CD4-positive, alpha-beta T cell treated with Interleukin-15 for 4 hours (primary cell): ENCODE measurements around the gene SSRP1.

Source experiments
- DNase-seq: peaks from one replicate; pipeline ENCODE4 v3.0.0-alpha.2; 2020; ENCODE audit warnings: low spot score

Gene SSRP1

DNA sequence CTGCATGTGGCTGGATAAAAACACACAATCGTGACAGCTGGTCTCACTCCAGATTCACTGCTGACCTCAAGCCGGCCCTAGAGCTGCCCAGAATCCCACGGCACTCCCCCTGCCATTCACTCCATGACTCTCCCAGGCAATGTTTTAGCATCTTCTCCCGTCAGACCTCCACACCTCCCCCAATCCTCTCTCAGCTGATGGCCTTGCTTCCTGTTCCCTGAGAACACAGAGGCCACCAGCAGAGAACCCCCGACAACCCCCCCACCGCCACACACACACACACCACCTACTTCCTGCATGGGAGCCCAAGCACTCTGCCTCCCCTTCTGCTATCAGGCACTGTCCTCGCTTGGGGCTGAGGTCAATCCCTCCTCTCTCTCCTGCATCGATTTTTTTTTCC lies 20.2 kb downstream of the SSRP1 start:
- no peak for DNase-seq

DNA sequence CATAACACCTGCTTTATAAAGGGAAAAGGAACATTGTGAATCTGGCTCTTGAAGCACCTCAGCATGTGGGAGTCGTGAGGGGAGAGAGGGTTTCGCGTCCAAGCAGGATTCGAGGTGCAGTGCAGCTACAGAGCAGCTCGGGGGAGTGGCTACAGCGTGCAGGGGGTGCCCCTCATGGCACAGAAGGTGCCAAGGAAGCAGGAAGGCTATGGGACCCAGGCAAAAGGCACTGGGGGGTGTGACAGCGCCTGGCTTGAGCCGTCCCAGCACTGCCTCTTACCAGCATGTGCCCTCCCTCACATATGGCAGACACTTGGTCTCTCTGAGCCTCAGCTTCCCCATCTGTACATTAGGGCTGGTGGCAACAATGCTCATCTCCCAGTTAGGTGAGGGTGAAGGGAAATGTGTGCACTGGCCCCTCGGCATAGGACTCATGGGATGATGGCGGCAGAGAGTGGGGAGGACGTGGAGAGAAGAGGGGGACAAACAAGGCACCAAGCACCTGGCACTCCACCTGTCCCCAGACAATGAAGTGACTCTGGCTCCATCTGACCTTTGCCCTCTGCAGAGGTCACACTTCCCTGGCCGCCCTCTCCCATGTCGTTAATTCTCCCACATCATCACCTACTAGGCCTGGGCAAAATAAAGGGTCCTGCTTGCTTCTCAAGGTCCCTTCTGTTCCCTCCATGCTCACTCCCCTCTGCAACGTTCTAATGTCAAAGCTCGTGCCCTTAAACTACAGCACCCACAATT lies 21.3 kb downstream of the SSRP1 start:
- DNase-seq, result no peak

DNA sequence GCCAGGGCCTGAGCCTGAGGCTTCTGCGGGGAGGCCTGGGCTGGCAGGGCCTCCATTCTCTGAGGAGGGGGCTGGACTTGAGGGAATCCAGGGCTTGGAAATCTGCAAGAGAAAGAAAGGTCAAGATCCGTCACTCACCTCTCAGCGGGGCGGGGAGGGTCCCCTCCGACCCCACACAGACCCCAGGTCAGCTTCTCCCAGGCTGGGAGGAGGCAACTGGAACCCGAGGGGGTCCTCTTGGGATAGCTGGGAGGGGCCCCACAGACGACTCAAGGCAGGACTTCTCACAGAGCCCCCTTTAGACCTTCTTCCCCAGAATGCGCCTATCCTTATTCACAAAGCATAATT lies 21.9 kb downstream of the SSRP1 start:
- no peak for DNase-seq

DNA sequence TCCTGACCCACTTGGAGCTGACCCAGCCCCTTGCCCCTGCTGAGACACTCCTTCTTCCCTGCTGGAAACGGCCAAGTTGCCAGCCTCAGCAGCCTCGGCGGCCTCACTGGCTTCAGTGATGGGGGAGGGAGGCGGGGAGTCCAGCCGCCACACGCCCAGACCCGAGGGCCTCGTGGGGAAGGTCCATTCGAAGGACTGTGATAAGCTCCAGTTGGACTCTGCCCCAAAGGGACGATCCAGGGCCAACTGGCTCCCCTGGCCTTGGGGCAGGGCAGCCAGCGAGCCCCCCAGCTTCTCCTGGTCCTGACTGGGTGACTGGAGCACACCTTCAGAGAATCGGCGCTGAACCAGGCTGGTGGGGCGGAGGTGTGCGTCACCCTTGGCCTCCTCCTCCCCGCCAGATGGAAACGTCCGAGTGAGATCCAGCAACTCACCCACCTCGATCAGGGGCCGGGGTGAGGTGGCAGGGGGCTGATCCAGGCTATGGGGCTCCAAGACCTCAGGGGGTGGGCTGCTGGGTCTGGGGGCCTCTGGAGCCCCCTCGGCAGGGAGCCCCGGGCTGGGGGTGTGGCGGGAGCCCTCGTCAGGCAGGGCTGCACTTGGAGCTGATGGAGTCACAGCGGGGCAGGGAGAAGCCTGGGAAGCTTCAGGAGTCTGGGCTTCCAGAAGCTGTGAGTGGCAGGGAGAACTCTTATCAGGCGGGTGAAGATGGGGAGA lies 22.5 kb downstream of the SSRP1 start:
- DNase-seq, result no peak

DNA sequence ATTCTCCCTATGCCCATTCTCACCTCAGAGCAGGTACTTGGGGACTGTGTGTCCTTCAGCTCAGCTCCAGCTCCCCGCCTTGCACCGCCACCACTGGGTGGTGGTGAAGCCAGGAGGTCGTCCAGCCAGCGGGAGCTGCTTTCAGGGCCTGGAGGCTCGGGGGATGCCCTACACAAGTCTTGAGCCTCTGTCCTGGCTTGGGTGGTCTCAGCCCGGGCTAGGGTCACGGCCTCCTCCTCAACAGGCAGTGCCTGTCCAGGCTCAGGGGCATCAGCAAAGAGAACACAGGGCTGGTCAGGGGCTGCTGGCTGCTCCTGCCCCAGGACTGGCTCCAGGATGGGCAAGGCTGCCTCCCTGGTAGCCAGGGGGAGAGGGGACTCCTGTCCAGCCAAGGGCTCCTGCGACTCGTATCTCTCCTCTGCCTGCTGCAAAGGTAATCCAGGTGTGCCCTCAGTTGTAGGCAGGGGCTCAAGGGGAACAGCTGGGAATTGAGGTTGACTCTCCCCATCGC lies 23.1 kb downstream of the SSRP1 start:
- DNase-seq, result no peak

DNA sequence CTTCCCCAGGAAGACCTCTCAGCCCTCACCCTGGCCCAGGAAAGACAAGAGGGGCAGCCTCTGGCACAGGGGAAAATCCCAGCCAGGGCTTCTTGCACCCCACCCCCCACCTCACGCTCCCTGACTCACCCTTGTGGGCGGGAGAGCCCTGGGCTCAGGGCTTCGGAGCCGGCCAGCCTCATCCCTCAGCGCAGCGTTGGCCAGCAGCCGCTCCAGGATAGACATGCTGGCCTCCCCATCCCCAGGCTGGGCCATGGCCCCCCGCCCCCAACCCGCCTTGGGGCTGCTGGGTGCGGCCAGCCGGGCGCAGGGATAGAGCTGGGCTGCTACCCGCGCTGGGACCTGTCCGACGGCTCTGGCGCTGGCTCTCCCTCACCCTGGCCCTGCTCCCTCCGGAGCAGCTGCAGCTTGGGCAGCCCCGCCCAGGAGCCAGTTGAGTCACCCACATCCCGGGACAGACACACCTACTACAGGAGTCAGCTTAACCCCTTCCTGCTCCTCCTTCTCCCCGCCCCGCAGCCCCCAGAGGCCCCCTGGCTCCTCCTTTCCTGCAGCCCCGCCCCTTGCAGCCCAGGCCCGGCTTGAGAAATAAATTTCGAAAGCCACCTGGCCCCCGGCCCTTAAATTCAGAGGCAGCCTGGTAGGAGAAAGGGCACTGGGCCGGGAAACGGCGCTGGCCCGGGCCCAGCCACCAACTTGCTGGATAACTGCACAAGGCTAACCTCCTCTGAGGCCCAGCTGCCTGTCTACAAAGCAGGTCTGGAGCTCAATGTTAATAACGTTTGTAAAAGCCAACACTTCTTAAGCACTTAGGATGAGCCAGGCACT lies 24.4 kb downstream of the SSRP1 start:
- DNase-seq, result peak; percentile 50

DNA sequence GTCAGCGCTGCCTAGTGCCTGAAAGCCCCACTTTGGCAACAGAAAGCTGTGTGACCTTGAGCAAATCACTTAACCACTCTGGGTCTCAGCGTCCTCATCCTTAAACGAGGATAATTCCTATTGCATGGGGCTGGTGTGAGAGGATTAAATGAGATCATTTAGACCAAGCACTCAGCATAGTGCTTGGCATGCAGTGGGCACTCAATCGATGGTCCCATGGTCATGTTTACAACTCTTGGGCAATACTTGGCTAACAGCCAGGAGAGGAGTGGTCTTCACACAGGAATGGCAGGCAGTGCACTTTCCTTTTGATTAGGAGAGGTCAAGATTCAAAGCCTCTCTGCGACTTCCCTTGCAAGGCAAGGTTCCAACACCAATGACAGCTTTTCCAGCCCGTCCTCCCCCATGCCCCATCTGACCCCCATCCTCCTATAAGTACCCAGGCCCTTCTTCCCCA lies 25.0 kb downstream of the SSRP1 start:
- no peak for DNase-seq

DNA sequence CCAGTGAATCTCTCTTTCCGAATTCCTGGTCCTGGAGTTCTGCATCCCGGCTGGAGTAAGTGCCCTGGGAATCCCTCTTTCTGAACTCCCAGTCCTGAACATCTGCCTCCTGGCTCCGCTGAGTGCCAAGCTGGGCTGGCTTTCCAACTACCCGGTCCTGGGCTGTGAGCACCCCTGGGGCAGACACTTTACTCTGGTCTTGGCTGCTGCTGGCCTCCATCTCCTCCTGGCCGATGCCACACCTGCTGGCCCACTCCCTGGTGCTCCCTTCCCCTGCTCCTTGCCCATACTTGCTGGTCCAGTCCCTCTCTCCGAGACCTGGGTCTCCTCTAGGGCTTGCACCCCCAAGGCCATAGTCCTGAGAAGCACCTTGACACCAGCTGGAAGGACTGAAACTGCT lies 25.6 kb downstream of the SSRP1 start:
- no peak for DNase-seq

DNA sequence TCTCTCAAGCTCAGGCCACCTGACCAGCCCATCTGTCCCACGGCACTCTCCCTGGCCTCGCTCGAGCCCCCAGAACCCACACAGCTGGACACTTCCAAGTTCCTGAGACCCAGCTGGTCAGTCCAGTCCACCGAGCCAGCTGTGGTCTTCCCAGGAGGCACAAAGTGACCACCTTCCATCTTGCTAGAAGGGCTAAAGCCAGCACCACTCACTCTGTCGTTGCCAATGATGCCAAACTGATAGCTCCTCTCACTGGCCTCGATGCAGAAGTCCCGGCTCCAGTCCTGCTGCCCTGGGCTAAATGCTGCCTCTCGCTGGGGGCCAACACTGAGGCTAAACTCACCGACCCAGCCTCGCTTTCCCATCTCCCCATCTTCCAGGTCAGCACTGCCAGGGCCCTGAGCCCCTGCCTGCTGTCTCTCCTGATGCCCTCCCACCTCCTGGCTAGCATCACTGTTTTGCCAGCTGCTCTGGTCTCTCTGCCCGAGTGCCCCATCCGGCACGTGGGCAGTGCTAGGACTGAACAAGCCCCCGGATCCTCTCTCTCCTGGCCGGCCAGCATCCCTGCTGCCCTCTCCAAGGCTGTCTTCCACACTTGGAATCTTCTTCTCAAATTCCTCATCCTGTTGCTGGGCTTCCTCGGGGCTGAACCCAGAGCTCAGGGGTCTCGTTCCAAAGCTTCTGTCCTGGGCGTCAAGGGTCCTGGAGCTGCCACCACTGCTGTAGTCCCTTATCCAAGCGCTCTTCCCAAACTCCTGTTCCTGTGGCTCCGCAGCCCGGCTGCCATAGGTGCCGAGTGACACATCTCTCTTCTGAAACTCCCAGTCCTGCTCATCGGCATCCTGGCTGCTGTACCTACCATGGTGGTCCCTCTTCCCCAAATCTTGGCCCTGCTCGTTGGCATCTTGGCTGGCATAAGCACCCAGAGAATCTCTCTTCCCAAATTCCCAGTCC lies 26.3 kb downstream of the SSRP1 start:
- no peak for DNase-seq

DNA sequence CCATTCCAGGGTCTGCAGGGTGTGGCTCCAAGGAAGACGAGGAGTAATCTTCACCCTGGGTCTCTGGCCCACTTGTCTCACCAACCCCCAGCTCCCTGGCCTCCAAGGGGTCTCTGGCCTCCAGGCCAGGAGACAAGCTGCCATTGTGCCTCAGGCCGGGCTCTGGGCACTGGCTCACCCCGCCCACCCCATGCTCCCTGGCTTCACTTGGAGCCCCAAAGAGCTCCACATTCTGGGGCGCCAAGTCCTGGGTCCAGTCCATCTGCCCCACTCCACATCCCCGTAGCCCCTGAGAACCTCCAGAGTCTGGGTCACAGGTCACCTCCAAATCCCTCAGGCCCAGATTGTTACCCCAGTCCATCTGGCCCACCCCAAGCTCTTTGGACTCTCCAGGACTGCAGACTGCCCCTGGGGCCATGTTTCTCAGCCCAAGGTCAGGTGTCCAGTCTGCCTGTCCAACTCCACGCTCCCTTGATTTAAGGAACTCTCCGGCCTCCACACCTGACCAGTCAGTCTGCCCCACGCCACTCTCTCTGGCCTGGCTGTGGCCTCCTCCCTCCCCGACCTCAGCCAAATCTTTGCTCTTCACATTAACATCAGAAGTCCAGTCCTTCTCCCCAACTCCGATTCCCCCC lies 27.1 kb downstream of the SSRP1 start:
- DNase-seq, result no peak

DNA sequence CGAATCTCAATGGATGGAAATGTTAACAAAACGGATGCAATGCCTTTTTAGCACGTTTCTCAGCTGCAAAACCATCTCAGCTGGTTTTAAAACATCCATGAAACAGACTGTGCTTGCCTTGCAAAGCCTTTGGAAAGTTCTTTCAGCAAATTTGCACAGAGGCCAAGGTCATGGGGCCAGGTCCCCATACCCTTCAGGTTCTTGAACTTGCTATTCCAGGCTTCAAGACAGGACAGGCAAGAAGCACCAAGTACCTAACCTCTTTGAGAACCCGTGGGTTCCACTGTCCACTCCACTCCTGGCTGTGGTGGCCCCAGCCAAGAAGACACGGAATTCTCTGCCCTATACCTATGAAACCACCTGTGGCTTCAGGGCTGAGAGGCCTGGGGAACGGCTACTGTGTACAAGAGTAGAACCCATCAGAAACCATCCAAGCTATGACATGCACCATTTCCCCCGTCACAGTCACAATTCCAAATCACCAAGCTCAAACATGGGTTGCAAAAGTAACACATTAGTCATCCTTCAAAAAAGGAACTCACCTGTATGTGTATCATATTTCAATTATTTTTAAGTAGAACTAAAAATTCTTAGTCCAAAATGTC lies 27.9 kb downstream of the SSRP1 start:
- no peak for DNase-seq

DNA sequence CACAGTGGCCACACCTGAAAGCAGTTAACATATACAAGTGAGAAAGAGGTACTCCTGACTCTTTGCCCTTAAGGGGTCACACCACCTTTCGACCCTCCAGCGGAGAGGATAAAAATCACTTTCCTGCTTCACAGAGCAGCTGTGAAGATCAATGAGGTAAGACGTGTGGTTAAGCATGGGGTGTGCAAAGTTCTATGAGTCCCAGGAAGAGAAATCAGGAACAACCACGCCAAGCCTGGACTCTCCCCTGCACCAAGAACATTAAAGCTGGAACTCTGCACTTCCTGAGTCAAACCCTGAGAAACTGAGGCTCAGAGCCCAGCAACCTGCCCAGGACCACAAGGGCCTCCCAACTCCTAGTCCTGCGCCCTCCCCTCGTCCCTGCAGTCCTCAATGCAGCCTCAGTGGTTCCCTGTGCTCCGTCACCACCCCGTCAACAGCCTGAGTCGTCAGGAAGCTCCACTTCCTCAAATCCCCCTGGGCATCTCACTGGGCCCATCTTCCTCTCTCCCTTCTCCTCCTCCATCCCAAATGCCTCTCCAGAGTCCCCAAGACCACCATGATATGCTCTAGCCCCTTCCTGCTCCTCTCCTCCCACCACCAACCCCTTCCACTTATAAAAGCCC lies 28.6 kb downstream of the SSRP1 start:
- no peak for DNase-seq

DNA sequence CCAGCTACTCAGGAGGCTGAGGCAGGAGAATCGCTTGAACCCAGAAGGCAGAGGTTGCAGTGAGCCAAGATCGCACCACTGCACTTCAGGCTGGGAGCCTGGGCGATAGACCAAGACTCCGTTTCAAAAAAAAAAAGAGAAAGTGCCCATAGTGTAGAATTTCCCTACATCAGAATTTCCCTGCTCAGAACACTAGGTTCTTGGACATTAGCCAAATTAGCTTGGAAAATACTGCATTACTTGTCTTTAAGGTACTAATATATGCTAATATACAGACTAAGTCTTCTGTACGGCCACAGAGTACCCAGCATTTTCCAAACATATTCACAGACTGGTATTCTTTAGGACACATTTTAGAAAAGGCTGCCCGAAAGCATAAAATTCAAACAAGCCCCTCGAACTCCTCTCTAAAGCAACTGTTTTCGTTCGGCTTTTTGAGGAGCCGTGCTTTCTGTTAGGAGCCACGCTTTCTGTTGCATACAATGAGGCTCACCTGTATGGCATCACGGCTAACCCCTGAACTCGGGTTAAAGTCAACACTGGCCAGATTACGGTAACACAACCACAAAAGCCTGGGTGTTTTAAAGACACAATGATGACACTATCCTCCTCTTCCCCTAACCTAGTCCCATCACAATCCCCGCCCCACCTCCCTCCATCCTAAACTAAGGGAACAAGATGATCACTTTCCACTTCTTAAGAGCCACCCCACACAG lies 29.4 kb downstream of the SSRP1 start:
- DNase-seq, result no peak

DNA sequence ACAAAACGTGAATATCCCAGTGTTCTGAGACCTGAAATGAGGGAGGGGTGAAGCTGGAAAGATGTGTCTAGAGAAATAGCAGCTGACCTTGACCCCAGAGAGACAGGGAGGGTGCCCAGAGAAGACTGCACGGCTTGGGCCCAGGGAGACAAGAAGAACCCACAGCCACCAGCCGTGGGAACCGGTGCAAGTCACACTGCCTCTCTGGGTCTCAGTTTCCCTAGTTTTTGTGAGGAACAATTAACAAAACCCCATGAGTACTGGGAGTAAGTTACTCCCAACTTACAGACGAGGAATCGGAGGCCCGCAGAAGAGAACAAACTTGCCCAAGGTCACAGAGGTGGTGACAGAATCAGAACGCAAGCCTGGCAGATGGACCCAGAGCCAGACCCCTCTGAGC lies 30.2 kb downstream of the SSRP1 start:
- no peak for DNase-seq

DNA sequence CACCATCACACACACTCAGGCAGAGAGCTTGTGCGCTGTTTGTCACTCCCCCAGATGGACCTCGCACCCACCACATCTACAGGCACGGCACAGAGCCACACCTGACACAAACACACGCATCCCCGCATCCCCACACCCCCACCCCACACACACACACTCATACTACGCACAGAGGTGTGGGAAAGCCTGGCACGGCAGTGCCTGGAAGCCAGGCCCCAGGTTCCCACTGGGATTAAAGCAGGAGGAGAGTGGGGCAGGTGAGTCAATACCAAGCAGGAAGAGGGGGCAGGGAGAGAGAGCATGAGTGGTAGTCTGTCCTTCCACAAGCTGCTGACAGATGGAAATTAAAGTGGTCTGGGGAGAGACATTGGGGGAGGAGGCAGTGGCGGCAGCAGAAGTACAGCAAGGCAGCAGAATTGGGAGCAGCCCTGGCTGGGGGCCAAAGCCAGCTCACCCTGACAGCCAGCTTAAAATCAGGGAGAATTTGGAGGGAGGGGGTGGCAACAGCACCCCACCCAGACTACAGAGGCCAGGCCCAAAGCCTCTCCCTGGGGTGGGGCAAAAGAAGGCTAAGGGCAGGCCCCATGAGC lies 31.6 kb downstream of the SSRP1 start:
- no peak for DNase-seq

DNA sequence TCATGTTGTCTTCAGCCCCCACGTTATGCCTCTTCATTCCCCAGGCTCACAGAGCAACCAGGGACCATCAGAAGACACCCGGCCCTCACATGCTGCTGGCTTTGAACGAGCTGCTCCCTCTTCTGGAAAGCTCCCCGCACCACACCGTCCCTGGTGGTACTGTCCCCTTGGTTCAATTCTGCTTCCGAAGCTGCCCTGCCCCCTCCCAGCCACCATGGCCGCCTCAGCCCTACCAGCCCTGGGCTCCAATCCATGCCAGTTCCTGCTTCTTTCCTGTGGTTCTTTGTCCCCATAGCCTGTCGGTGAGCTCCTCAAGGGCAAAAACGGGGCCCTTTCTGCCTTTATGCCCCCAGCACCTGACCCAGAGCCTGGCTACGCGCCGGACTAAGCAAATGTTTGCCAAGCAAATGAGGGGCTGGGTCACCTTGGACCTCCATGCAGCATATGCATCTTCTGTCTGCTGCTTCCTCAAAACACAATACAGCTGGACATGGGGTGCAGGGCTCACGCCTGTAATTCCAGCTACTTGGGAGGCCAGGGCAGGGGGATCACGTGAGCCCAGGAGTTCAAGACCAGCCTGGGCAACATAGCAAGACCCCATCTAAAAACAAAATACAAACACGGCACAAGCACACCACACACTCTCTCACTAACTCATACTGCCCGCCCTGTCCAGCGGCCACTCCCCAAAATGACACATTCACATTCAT lies 32.3 kb downstream of the SSRP1 start:
- DNase-seq, result no peak

DNA sequence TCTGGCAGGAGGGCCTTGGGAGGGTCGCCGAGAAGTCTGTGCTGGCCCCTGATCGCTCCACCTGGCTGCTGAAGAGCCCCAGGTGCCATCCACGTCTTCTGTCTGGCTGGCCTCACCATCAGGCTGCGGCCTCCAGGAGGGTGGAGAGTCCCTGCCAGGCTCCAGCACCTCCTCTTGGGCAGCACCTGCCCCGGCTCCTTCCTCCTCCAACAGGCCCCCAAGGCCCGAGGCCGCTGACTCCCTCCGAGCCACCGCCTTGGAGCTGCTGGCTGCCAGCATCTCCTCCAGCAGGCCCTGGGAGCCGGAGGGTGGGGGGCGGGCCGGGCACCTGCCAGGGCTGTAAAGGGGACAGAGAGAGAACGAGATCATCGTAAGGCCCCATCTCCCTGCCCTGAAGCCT lies 33.2 kb downstream of the SSRP1 start:
- DNase-seq, result no peak

DNA sequence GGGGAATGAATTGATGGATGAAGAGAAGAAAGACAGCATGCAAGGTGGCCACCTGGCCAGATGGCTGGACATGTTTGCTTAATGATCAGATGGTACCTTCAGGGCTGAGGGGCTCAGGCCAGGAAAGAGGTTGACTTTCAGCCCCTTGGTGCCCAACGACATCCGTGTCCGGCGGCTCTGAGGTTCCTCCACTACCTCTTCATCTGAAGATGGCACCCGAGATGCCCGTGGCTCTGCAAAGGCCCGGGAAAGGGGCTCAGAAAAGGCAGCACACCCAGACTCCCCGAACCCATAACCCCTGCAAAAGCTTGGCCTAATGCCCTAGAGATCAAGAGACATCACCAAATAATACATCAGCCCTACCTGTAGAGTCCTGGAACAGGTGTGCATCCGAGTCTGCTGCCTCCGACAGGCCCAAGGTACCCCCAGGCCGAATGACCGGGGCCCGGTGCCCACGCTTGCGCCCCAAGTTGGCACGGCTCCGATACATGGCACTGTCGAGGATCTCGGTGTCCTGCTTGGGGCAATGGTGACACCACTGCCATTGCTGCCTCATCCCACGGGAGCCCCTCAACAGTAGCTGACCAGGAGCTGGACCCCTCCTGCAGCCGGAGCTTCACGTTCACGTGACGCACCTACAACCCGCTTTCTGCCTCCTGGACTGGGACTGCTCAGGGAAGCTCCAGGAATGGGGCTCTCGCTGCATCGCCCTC lies 33.8 kb downstream of the SSRP1 start:
- no peak for DNase-seq
